HG03039 (cell line): ENCODE data around the gene EXO1.

Source experiments
- ATAC-seq: cut with Tn5 transposase; IDR thresholded peaks from one replicate; pipeline ENCODE4 v1.9.1; 2021; ENCODE audit warnings: mild to moderate bottlenecking, moderate library complexity; ENCODE audit not compliant: unreplicated experiment

EXO1 gene

DNA sequence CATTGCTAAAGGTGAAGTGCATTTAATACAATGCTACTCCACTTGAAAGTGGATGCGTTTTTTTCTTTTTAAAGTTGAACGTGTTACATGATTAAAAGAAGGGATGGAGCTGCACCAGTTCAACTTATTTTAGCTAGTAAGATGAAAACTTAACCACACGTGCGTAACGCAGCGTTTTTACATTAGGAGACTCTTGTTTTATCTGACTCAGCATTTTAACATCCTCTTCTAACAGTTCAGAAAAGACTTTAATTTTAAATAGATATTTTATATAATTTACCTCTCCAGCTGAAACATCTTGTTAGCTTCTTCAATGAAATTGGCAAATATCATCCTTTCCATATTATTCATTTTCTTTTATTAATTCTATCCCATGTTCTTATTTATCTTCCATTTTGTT, 33.4 kb downstream of the EXO1 start:
- ATAC-seq, result no peak

- ATAC-seq, result no peak
These were observed 35.2 kb downstream of the EXO1 start for GRCh38 chr1:241883159-241883558.

DNA sequence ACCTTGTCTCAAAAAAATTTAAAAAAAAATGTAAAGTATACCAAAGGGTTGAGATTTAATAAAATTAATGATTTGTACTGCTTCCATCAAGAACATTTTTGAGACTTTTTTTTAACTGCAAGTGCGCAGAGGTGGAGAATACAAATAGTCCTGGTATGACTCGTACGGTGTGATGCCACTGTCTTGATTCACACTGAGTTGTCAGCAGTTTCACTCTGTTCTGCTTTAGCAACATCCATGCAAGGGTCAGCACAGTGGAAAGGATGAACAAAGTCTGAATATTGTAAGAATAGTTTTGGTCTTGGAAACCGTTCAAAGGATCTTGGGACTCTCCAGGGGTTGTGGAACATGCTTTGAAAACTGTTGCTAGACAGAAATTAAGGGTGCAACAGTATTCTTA, 40.2 kb downstream of the EXO1 start:
- ATAC-seq, result no peak

DNA sequence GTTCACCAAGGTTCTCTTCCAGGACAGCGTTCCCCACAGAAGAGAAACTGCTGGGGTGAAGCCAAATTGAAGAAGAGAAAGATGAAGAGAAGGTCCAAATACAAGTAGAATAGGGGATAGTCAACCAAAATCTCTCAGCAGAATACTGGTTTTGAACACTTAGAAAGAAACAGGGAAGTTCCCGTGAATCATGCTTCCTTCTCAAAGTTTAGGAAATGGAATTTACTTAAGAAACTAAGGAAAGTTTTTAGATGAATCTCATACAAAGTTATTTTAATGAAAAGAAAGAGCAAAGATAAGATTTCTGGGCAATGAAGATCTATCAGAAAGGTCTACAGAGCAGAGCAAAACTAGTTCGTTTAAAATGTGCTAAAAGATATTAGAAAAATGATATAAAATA, 43.3 kb downstream of the EXO1 start:
- no peak for ATAC-seq

DNA sequence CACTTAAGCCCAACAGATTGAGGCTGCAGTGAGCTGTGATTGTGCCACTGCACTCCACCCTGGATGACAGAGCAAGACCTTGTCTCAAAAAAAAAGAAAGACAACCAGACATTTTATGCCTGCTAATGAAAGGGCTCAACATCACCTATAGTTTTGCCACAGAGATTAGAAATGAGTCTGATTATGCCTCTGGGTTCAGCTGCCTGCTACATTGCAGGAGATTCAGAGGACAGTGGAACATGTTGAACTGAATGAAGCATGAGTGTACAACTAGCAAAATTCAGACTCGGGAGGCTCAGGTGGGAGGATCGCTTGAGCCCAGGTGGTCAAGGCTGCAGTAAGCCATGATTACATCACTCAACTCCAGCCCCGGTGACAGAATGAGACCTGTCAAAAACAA, 46.0 kb downstream of the EXO1 start:
- no peak for ATAC-seq

DNA sequence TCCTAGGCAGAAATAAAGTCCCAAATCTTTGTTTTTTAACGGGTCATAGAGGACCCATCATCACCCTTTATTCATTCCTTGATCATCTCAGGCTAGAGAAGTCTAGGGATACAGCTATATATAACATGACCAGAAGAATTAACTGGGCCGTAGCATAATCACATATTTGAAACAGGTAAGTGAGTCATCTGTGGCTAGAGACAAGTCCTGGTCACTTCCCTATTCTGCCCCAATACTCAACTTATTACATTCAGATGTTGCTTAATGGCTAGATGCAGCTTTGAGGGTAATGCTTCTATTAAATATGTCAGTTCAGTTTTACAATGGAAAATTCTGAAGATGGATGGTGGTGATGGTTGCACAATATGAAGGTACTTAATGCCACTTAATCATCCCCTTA, 47.0 kb downstream of the EXO1 start:
- ATAC-seq, result peak; percentile 66

DNA sequence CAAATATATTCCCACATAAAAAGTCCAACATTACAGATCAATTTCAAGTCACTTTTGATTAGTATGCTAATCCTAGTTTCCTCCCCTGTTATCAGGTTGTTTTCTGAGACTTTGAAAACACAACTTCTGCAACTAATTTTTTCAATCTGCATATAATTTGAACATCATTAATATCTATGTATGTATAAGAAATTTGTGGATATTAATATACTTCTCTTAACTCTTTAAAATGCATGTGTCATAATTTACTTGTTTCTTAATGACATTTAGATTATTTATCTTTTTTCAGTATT, 48.6 kb downstream of the EXO1 start:
- no peak for ATAC-seq

GRCh38 chr1:241899210-241899609, 51.2 kb downstream of the EXO1 start:
- ATAC-seq, result no peak

DNA sequence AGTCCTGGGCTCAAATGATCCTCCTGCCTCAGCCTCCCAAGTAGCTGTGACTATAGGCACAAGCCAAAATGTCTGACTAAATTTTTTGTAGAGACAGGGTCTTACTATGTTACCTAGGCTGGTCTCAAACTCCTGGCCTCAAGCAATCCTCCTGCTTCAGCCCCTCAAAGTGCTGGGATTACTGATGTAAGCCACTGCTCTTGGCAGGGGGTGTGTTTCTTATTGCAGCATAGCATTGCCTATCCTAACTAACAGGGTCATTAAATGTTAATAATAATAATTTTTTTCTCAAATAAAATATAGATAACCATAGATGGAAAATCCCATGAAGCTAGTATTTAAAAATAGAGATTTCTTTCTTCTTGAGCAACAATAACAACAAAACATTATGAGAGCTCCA, 52.4 kb downstream of the EXO1 start:
- ATAC-seq, result no peak

- ATAC-seq, result no peak
These were observed 54.5 kb downstream of the EXO1 start for GRCh38 chr1:241902391-241903065.

DNA sequence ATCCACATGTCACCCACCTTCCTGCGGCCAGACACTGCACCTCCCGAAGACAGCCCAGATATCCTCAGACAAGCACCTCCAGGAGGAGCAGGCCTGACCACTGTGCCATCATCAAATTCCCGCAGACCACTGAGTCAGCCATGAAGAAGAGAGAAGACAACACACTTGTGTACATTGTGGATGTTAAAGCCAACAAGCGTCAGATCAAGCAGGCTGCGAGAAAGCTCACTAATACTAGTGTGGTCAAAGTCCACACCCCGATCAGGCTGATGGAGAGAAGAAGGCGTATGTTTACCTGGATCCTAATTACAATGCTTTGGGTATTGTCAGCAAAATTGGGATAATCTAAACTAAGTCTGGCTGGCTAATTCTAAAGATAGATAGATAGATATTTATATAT, 68.2 kb downstream of the EXO1 start:
- ATAC-seq, result no peak

DNA sequence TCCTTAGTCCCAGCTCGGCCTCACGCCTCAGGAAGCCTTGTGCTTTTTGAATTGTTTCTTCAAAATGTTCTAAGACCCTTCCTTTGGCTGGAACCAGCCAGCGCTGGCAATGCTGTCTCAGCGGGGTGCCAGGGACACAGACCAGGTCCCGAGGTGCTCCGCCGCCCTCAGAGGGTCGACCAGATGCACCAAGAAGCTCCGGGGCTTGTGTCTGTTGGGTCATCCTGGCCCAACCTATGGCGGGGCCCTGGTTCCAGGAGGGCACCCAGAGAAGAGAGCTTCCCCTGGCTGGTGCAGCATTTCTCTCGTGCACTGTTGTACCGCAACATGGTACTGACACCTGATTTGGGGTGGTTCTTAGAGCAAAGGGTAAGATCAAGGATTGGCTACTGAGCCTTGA, 69.5 kb downstream of the EXO1 start:
- no peak for ATAC-seq

GRCh38 chr1:241918879-241919278, 70.9 kb downstream of the EXO1 start:
- no peak for ATAC-seq

GRCh38 chr1:241924080-241924808, 76.2 kb downstream of the EXO1 start:
- ATAC-seq, result no peak

DNA sequence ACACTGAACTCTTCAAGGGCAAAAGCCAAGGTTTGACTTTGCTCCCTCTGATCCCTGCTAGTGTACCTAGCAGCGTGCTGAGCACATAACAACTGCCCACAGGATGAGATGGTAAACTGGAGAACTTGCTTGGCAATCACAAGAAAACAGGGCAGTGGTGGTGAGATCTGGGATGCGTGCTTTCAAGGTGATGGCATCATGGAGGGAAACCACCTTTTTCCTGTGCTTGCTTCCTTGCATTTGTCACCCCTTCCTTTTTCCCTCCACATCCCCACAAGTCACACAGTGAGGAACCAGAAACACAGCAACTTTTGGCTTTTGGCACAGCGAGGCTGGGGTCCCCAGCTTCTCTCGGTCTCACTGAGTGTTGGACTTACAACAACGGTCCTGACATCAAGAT, 78.1 kb downstream of the EXO1 start:
- ATAC-seq, result no peak

GRCh38 chr1:241927321-241927720, 79.3 kb downstream of the EXO1 start:
- no peak for ATAC-seq

- ATAC-seq, result no peak
These were observed 84.8 kb downstream of the EXO1 start for GRCh38 chr1:241932845-241933244.

GRCh38 chr1:241934201-241934848, 86.3 kb downstream of the EXO1 start:
- no peak for ATAC-seq

GRCh38 chr1:241934866-241935265, 86.9 kb downstream of the EXO1 start:
- no peak for ATAC-seq
